MM.1S (cell line): ENCODE results near the gene TCF12.

ENCODE experiments used
- CTCF ChIP-seq: fragments of 300-600 bp; sonication (generic); IDR thresholded peaks from 2 replicates; pipeline ENCODE4 v1.5.1; 2016; ENCODE audit warnings: antibody characterized with exemption, low read length, mixed read lengths
- EZH2 ChIP-seq: fragments of 300-600 bp; sonication (generic); optimal IDR thresholded peaks from 2 replicates; pipeline ENCODE3; 2017; ENCODE audit warnings: low read depth, mild to moderate bottlenecking, antibody characterized with exemption, low read length, mixed read lengths
- EZH2phosphoT487 ChIP-seq: fragments of 300-600 bp; sonication (generic); IDR thresholded peaks from 2 replicates; pipeline ENCODE4 v1.6.1; 2018; ENCODE audit warnings: antibody characterized with exemption, low read length

GRCh38 chr15:57059026-57059660, 140.7 kb downstream of the TCF12 start:
- TF ChIP-seq CTCF, result no peak
- TF ChIP-seq EZH2, result no peak
- no peak for TF ChIP-seq EZH2phosphoT487
